Prostate gland (tissue), 2 donors: Measurements from ENCODE around the gene ST3GAL6.

Source experiments
- POLR2A ChIP-seq: fragments of 450-650 bp; IDR thresholded peaks from one replicate; pipeline ENCODE4 v1.6.1; 2016; ENCODE audit warnings: antibody characterized with exemption, mild to moderate bottlenecking
- POLR2AphosphoS5 ChIP-seq: sonication (generic); formaldehyde crosslinking; IDR thresholded peaks from one replicate; pipeline ENCODE4 v1.6.1; 2017; ENCODE audit warnings: antibody characterized with exemption
- TF ChIP-seq, protein P1 (sequence below), 4 experiments: fragments of 200-600 bp in 2 of 4; fragments of 450-650 bp in 2 of 4; sonication (generic) in 2 of 4; IDR thresholded peaks; 1 replicate in 3 of 4; 2 replicates in 1 of 4; pipeline ENCODE4 v1.5.1; 2016 to 2019; ENCODE audit warnings: antibody characterized with exemption in 4 of 4, mild to moderate bottlenecking in 2 of 4, moderate library complexity in 2 of 4

DNA sequence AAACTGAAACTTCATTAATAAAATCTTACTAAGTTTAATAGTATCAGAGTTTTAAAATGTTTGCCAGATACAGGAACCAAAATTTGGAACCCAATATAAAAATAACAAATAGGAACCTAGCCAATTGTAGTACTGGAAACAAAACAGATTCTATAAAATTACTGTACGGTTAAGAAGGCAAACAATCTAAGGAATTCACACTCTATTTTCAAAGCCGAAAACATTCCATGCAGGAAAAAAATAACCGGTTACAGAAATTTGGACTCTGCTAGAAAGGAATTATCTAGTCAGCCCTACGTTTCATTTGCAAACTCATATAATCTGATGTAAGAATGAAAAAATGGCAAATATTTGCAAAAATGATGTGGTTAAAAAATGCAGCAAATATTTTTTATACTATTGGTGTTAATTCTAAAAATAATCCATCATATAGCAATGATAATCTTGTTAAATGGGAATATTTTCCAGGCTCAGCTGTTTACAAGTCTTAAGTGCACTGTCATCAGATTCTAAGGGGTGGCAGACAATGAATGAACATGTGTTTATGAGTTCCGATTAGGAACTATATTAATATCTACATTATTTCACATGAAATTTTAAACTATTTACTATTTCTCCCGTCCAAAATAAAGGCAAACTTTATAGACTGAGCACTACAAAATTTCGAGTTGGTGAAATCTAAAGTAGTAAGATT is 80.3 kb downstream of the ST3GAL6 start:
- TF ChIP-seq POLR2A (no peak), POLR2AphosphoS5 (no peak)
- TF ChIP-seq, protein P1, sequence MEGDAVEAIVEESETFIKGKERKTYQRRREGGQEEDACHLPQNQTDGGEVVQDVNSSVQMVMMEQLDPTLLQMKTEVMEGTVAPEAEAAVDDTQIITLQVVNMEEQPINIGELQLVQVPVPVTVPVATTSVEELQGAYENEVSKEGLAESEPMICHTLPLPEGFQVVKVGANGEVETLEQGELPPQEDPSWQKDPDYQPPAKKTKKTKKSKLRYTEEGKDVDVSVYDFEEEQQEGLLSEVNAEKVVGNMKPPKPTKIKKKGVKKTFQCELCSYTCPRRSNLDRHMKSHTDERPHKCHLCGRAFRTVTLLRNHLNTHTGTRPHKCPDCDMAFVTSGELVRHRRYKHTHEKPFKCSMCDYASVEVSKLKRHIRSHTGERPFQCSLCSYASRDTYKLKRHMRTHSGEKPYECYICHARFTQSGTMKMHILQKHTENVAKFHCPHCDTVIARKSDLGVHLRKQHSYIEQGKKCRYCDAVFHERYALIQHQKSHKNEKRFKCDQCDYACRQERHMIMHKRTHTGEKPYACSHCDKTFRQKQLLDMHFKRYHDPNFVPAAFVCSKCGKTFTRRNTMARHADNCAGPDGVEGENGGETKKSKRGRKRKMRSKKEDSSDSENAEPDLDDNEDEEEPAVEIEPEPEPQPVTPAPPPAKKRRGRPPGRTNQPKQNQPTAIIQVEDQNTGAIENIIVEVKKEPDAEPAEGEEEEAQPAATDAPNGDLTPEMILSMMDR (IDR thresholded peaks at IDR 0.05), result no peak
